HG03039 (cell line): Measurements from ENCODE around the gene SPCS2.
"Not testable (repeated sequence)": the region's sequence is repeated elsewhere in the genome, so short reads cannot be mapped to it uniquely, and the experiment has no call there.

Experiments used
- ATAC-seq: cut with Tn5 transposase; IDR thresholded peaks from one replicate; pipeline ENCODE4 v1.9.1; 2021; ENCODE audit warnings: mild to moderate bottlenecking, moderate library complexity; ENCODE audit not compliant: unreplicated experiment

Gene SPCS2

DNA sequence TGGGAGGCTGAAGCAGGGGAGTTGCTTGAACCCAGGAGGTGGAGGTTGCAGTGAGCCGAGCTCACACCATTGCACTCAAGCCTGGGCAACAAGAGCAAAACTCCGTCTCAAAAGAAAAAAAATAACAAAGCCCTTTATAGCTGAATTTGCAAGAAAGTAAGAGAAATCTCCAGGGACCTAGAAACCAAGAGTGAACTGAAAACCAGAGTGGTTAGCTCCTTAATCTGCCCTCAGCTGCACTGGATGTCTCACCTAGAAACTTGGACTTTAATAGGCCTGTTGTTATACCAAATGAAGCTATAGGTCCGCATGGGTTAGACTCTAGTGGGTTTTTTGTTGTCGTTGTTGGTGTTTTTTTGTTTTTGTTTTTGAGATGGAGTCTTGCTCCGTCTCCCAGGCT is 43.8 kb downstream of the SPCS2 start:
- no peak for ATAC-seq

DNA sequence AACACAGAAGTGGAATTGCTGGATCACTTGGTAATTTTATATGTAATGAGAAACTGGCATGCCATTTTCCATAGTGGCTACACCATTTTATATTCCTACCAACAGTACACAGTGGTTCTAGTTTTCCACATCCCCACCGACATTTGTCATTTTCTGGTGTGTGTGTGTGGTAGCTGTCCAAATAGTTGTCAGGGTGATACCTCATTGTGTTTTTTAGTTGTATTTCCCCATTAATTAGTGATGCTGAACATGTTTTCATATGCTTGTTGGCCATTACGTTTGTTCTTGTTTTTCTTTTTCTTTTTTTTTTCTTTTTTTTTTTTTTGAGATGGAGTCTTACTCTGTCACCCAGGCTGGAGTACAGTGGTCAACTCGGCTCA is 51.9 kb downstream of the SPCS2 start:
- ATAC-seq: no peak

- ATAC-seq: no peak
Measured at GRCh38 chr11:75001686-75002085, 52.6 kb downstream of the SPCS2 start.

DNA sequence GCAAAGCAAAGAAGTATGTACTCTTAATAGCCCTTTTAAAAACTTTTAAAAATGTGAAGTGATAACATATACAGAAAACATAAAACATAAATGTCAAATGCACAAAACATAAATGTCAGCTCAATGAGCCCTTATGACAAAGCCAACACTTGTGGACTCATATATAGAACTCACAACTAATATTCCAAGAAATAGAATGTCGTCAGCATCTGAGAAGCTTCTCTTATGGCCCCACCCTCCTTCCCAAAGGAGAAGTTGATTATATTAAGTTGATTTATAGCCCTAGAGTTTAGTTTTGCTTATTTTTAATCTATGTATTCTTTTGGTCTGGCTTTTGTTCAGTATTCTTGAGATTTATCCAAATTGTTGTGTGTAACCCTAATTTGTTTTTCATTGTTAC is 53.5 kb downstream of the SPCS2 start:
- no peak for ATAC-seq

DNA sequence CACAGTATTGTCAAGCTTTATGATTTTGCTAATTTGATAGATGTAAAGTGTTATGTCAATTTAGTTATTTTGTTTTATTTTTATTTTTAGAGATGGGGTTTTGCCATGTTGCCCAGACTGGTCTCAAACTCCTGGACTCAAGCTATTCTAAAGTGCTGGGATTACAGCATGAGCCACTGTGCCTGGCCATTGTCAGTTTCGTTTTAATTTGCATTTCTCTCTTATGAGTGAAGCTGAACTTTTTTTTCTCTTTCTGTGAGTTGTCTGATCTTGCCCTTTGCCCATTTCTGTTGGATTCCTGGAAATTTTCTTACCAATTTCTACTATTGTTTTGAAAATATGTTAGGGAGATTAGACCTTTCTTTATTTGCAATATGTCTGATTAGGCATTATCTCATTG is 55.1 kb downstream of the SPCS2 start:
- no peak for ATAC-seq

- no peak for ATAC-seq
Measured at GRCh38 chr11:75011357-75011756, 62.3 kb downstream of the SPCS2 start.

- no peak for ATAC-seq
Measured at GRCh38 chr11:75011872-75012271, 62.8 kb downstream of the SPCS2 start.

- ATAC-seq: no peak
Measured at GRCh38 chr11:75013051-75013450, 64.0 kb downstream of the SPCS2 start.

DNA sequence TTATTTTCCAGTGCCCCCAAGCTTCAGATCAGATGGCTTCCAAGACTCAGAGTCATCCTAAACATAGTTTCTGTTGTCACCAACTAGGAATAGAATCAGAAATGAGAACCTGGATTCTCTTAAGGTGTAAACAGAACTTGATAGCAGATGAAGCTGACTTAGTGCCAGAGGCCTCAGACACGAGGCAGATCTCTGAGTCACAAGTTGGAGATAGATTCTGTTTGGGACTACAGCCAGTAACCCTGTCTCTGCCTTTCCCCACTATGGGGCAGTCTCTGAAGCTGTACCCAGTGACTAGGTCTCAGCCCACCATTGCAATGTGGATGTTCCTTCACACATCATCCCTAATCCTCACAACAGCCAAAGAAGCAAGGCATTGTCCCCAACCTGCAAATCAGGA is 65.1 kb downstream of the SPCS2 start:
- ATAC-seq: no peak

DNA sequence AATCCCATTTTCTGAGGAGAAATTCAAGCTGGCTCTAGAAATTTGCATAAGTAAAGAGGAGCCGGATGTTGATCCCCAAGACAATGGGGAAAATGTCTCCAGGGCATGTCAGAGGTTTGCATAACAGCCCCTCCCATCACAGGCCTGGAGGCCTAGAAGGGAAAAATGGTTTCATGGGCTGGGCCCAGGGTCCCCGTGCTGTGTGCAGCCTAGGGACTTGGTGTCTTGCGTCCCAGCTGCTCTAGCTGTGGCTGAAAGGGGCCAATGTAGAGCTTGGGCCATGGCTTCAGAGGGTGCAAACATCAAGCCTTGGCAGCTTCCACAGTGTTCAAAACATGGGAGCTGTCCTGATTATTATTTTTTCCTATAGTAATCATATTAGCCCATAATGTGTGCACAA is 70.1 kb downstream of the SPCS2 start:
- not testable (repeated sequence) for ATAC-seq

DNA sequence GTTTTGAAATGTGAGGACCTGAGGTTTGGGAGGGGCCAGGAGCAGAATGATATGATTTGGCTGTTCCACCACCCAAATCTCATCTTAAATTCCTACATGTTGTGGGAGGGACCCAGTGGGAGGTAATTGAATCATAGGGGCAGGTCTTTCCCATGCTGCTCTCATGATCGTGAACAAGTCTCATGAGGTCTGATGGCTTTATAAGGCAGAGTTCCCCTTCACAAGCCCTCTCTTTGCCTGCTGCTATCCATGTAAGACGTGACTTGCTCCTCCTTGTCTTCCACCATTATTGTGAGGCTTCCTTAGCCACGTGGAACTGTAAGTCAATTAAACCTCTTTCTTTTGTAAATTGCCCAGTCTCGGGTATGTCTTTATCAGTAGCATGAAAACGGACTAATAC is 71.3 kb downstream of the SPCS2 start:
- not testable (repeated sequence) for ATAC-seq

DNA sequence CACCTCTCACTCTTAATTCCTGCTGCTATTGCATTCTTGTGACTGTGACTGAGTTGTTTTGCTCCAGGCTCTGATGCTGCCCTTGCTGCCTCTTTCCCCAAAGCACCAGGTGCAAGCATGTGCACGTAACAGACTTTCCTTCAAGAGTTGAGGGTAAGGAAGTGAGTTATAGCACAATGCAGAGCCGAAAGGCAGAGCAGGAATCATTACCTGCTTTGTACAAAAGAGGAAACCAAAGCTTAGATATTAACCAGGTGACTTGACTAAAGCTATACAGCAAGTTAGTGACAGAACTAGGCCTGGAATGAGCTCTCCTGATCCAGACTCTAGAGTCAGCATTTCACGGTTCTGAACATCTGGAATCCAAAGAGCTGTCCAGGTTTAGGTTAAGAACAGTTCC is 73.2 kb downstream of the SPCS2 start:
- ATAC-seq: no peak

- ATAC-seq: no peak
Measured at GRCh38 chr11:75022759-75023396, 73.8 kb downstream of the SPCS2 start.

DNA sequence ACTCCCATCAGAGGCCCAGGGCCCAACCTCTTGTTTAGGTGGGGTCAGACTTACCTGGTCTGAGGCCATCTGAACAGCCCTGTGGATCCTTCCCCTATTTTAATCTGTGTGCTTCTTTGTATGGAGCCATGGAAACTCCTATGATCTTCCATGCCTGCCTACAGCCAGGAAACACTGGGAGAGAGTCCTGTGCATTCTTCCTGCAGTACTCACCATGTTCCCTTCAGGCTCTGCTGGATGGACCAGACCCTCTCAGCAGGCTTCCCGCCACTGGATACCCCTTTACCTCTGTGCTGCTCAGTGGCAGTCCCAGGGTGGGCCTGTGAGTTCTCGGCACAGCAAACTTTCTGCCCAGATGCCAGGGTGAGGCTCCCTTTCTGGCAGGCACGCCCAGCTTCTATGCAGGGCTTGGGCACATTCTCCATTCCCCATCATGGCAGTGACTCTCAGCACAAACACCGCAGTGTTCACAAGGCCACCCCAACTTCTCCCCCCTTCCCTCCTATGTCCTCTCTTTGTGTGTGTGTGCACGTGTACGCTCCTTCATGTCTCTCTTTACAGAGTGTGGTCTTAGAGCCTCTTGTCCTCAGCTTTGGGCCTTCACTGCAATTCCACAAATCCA is 74.5 kb downstream of the SPCS2 start:
- no peak for ATAC-seq

GRCh38 chr11:75024068-75024449 is 75.0 kb downstream of the SPCS2 start:
- ATAC-seq: no peak

DNA sequence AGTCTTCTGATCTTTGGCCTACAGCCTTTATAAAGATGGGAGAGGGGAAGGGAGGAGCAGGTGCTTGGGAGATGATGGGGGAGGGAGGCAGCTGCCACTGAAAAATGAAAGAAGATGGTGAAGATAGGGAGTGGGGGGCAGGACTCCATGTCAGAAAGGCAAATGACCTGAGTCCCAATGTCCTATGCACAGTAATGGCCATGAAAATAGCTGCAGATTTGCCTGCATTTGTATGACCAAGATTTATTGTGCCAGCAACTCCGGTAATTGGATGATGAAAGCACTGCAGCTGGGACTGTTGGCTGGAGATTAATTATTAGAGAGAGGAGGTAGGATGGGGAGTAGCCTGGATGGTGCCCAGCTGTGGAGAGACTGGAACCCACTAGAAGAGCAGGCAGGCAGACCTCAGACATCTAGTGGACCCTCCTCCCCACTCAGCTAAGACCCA is 75.7 kb downstream of the SPCS2 start:
- ATAC-seq: no peak

GRCh38 chr11:75025561-75025960 is 76.5 kb downstream of the SPCS2 start:
- ATAC-seq: no peak

GRCh38 chr11:75028321-75028720 is 79.3 kb downstream of the SPCS2 start:
- ATAC-seq: no peak
